PFSK-1 (cell line): ENCODE results near the gene RGS7.

Source experiments
- FOXP2 ChIP-seq: optimal IDR thresholded peaks from 2 replicates; pipeline ENCODE3; 2011; ENCODE audit warnings: borderline replicate concordance, control low read depth, inconsistent platforms; ENCODE audit not compliant: insufficient read depth; ENCODE audit errors: extremely low read length, extremely low read depth
- POLR2AphosphoS5 ChIP-seq: IDR thresholded peaks from 2 replicates; pipeline ENCODE4 v1.6.1; 2012; ENCODE audit warnings: low read depth, mild to moderate bottlenecking, control low read depth, low read length, moderate library complexity
- SIN3A ChIP-seq: IDR thresholded peaks from 2 replicates; pipeline ENCODE4 v1.6.1; 2012; ENCODE audit warnings: mild to moderate bottlenecking, low read length, moderate library complexity, borderline replicate concordance; ENCODE audit not compliant: insufficient read depth
- TAF1 ChIP-seq: IDR thresholded peaks from 2 replicates; pipeline ENCODE4 v1.6.1; 2012; ENCODE audit warnings: low read length, control low read depth, borderline replicate concordance; ENCODE audit not compliant: insufficient read depth
- TF ChIP-seq, protein P1 (sequence below), 2 experiments: IDR thresholded peaks; 2 replicates each; pipeline versions ENCODE4 v1.6.1 to v1.8.0; 2011 to 2012; ENCODE audit warnings: low read depth in 2 of 2, low read length in 2 of 2, control low read depth in 1 of 2, inconsistent platforms in 1 of 2, mild to moderate bottlenecking in 1 of 2, moderate library complexity in 1 of 2; ENCODE audit not compliant: insufficient read depth in 1 of 2

RGS7 gene

DNA sequence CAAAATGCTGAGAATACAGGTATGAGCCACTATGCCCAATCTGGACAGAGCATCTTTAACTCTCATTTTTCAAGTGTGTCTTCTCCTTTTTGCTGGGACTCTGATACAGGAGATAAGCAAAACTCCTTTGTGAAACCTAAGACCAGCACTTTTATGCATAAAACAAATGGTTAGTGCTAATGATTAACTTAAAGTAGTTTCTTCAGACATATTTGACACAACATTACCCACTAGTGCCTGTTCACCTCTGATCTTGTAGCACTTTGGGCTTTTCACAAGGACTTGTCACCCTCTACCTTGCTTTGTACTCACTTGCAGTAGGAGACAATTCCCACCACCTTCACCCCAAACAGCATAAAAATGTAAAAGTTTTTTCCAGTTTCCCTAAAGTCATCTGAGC is 216.3 kb downstream of the RGS7 start:
- no peak for TF ChIP-seq SIN3A
- no peak for TF ChIP-seq TAF1
- TF ChIP-seq POLR2AphosphoS5 = no peak
- TF ChIP-seq, protein P1, sequence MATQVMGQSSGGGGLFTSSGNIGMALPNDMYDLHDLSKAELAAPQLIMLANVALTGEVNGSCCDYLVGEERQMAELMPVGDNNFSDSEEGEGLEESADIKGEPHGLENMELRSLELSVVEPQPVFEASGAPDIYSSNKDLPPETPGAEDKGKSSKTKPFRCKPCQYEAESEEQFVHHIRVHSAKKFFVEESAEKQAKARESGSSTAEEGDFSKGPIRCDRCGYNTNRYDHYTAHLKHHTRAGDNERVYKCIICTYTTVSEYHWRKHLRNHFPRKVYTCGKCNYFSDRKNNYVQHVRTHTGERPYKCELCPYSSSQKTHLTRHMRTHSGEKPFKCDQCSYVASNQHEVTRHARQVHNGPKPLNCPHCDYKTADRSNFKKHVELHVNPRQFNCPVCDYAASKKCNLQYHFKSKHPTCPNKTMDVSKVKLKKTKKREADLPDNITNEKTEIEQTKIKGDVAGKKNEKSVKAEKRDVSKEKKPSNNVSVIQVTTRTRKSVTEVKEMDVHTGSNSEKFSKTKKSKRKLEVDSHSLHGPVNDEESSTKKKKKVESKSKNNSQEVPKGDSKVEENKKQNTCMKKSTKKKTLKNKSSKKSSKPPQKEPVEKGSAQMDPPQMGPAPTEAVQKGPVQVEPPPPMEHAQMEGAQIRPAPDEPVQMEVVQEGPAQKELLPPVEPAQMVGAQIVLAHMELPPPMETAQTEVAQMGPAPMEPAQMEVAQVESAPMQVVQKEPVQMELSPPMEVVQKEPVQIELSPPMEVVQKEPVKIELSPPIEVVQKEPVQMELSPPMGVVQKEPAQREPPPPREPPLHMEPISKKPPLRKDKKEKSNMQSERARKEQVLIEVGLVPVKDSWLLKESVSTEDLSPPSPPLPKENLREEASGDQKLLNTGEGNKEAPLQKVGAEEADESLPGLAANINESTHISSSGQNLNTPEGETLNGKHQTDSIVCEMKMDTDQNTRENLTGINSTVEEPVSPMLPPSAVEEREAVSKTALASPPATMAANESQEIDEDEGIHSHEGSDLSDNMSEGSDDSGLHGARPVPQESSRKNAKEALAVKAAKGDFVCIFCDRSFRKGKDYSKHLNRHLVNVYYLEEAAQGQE (IDR thresholded peaks at IDR 0.05; ENCODE audit: insufficient read depth in 1 of 2, low read depth in 2 of 2, low read length in 2 of 2) = no peak
- no peak for TF ChIP-seq FOXP2

DNA sequence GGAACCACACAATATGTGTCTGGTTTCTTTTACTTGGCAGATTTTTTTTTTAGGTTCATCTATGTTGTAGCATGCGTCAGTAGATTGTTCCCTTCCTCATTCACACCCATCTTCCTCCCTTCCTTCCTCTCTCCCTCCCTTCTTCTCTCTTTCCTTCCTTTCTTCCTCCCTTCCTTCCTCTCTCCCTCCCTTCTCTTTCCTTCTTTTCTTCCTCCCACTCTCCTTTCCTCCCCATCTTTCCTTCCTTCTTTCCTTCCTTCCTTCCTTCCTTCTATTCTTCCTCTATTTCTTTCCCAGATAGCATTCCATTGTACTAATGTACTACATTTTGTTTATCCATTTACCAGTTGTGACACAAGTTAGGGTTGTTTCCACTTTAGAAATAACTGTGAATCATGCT is 218.0 kb downstream of the RGS7 start:
- no peak for TF ChIP-seq POLR2AphosphoS5
- TF ChIP-seq, protein P1 (IDR thresholded peaks at IDR 0.05; ENCODE audit: insufficient read depth in 1 of 2, low read depth in 2 of 2, low read length in 2 of 2) = no peak
- TF ChIP-seq TAF1 = no peak
- TF ChIP-seq FOXP2 = no peak
- no peak for TF ChIP-seq SIN3A

DNA sequence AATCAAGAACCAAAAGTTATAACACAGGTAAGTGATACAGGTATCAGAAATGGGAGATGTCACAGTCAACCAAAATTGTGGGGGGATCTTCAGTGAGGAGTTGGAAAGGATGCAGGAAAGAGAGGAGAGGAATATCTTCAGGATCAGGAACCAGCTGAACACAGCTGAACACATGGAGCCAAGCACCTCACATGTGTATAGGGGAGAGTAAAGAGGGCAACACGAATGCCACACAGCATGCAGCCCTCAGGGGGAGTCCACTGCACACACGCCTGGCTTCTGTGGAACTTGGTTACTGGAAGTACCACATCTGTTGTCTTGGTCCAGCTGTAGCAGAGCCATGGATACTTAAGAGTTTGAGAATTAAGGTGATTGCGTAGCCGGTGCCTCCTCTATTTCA is 218.8 kb downstream of the RGS7 start:
- TF ChIP-seq POLR2AphosphoS5 = no peak
- no peak for TF ChIP-seq SIN3A
- TF ChIP-seq, protein P1 (IDR thresholded peaks at IDR 0.05; ENCODE audit: insufficient read depth in 1 of 2, low read depth in 2 of 2, low read length in 2 of 2) = no peak
- no peak for TF ChIP-seq TAF1

DNA sequence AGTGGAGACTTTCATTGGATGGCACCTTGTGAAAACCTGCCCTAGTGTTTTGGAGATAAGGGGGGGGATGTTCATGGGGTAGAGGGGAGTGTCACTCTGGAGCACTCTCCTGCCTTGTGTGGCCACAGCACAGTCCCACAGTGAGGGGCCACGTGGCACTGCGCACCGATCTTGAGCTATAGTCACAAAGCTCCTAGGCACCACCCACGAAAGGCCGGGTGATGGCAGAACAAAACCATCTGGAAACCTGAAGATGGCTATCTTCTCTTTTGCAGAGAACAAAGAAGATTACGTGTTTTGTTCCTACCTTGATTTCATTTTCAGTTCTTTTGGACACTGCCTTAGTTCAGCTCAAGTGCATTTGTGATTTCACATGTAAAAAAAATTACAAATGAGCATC is 220.6 kb downstream of the RGS7 start:
- TF ChIP-seq SIN3A = no peak
- TF ChIP-seq TAF1 = no peak
- TF ChIP-seq, protein P1 (IDR thresholded peaks at IDR 0.05; ENCODE audit: insufficient read depth in 1 of 2, low read depth in 2 of 2, low read length in 2 of 2) = no peak
- no peak for TF ChIP-seq POLR2AphosphoS5
- TF ChIP-seq FOXP2 = no peak

DNA sequence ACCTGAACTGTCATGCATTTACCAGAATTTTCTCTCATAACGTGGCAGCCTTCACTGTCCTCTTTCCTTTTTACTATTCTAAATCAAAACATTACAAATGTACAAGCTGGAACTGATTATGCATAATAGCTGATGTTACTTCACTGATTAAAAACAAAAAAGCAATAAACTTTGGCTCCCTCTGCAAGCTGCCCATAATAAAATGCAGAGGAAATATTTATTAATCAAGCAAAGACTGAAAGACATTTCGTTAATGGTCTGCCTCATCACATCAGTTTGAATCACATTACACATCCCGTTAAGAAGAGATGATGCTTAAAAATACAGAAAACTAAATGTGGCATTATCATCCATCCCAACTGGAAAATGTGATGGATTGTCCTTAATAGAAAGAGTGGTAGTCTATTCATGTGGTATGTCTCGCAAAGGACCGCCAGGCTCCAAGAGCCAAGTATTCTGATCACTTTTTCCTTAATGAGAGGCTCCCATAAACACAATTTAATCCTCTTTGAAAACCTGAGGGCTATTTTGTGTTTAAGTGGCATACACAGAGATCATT is 225.3 kb downstream of the RGS7 start:
- TF ChIP-seq, protein P1 (IDR thresholded peaks at IDR 0.05; ENCODE audit: insufficient read depth in 1 of 2, low read depth in 2 of 2, low read length in 2 of 2) = no peak
- TF ChIP-seq FOXP2 = no peak
- no peak for TF ChIP-seq POLR2AphosphoS5
- no peak for TF ChIP-seq SIN3A
- no peak for TF ChIP-seq TAF1
